Endothelial cell of umbilical vein (primary cell): ENCODE results near the gene S1PR4. TPM values are rescaled to one million over a fixed set of nuclear protein-coding genes. Genes with fewer than 3 reads are reported as not detected.

Experiments used
- BruUV-seq: library from RNA; stranded (reverse); fragments of 400-500 nt; replicated peaks from 2 replicates; lab custom pipeline; 2021; lab: Mats Ljungman, UMichigan
- CTCF ChIA-PET: fragments of 300-600, 350-600 bp; sonication (Branson Sonifier 250); formaldehyde crosslinking; loops from one replicate; lab custom pipeline; 2021; ENCODE audit warnings: antibody characterized with exemption, inconsistent platforms; lab: Charles Lee
- POLR2A ChIA-PET: fragments of 300-600, 350-600 bp; sonication (Branson Sonifier 250); formaldehyde crosslinking; loops from one replicate; lab custom pipeline; 2021; ENCODE audit warnings: antibody characterized with exemption, inconsistent platforms; lab: Charles Lee
- DNase-seq: peaks from one replicate; pipeline ENCODE4 v3.0.0-alpha.2; 2011; ENCODE audit warnings: low read depth, low spot score
- FAIRE-seq: peaks from 2 replicates; lab custom pipeline; 2011; peaks lifted over from hg19 to GRCh38; lab: Jason Lieb, UNC
- H2AFZ ChIP-seq: 2 replicates; pipeline ENCODE4 v1.6.0; 2012; ENCODE audit warnings: low read depth, low read length, control low read depth, inconsistent platforms
- H3K27ac ChIP-seq: 2 replicates; pipeline ENCODE4 v1.5.1; 2011; ENCODE audit warnings: low read depth, mild to moderate bottlenecking, control low read depth, low read length, moderate library complexity; ENCODE audit not compliant: insufficient read depth
- H3K27me3 ChIP-seq, 2 experiments: 2 replicates each; pipeline versions ENCODE4 v1.6.0 to v1.6.1; 2011; ENCODE audit warnings: low read length in 2 of 2, mixed read lengths in 1 of 2; ENCODE audit not compliant: control insufficient read depth in 2 of 2, insufficient read depth in 2 of 2
- H3K36me3 ChIP-seq, 2 experiments: 2 replicates in 1 of 2; 3 replicates in 1 of 2; pipeline ENCODE4 v1.5.1; 2011; ENCODE audit warnings: low read length in 2 of 2, mild to moderate bottlenecking in 1 of 2, moderate library complexity in 1 of 2; ENCODE audit not compliant: control insufficient read depth in 2 of 2, insufficient read depth in 2 of 2; ENCODE audit errors: extremely low read depth in 1 of 2
- H3K4me1 ChIP-seq: 3 replicates; pipeline ENCODE4 v1.5.1; 2011; ENCODE audit warnings: mild to moderate bottlenecking, low read length; ENCODE audit not compliant: control insufficient read depth, insufficient read depth; ENCODE audit errors: extremely low read depth
- H3K4me2 ChIP-seq: 2 replicates; pipeline ENCODE4 v1.6.1; 2011; ENCODE audit warnings: low read length, control low read depth, mixed read lengths; ENCODE audit not compliant: insufficient read depth
- H3K4me3 ChIP-seq, 3 experiments: fragments of 200-600 bp in 1 of 3; sonication (generic), shearing (Covaris generic) in 1 of 3; replicated peaks in 1 of 3; 2 replicates each; pipeline ENCODE4 v1.5.1; 2011 to 2016; ENCODE audit warnings: control low read depth in 3 of 3, low read length in 3 of 3, mild to moderate bottlenecking in 2 of 3, inconsistent platforms in 1 of 3, low read depth in 1 of 3, moderate library complexity in 1 of 3; ENCODE audit not compliant: insufficient read depth in 1 of 3
- H3K79me2 ChIP-seq: 2 replicates; pipeline ENCODE4 v1.6.0; 2012; ENCODE audit warnings: low read length, inconsistent platforms; ENCODE audit not compliant: control insufficient read depth, insufficient read depth
- H3K9ac ChIP-seq: replicated peaks from 2 replicates; pipeline ENCODE3; 2011; ENCODE audit warnings: low read length, control low read depth; ENCODE audit not compliant: insufficient read depth; ENCODE audit errors: extremely low read depth
- H3K9me1 ChIP-seq: replicated peaks from 3 replicates; pipeline ENCODE4 v1.6.0; 2011; ENCODE audit warnings: mild to moderate bottlenecking, low read length; ENCODE audit not compliant: control insufficient read depth, insufficient read depth; ENCODE audit errors: extremely low read depth
- H3K9me3 ChIP-seq: replicated peaks from 2 replicates; pipeline ENCODE4 v1.5.1; 2012; ENCODE audit warnings: low read length, inconsistent platforms; ENCODE audit not compliant: control insufficient read depth, insufficient read depth
- H4K20me1 ChIP-seq: replicated peaks from 2 replicates; pipeline ENCODE3; 2011; ENCODE audit warnings: mild to moderate bottlenecking, low read length; ENCODE audit not compliant: control insufficient read depth, insufficient read depth; ENCODE audit errors: extremely low read depth
- EZH2 ChIP-seq: IDR thresholded peaks from 2 replicates; pipeline ENCODE4 v1.6.1; 2012; ENCODE audit warnings: borderline replicate concordance, low read depth, mild to moderate bottlenecking, moderate library complexity, low read length, inconsistent platforms; ENCODE audit not compliant: severe bottlenecking
- GATA2 ChIP-seq: IDR thresholded peaks from 2 replicates; pipeline ENCODE4 v1.7.0; 2011; ENCODE audit warnings: low read depth, mild to moderate bottlenecking, moderate library complexity, mixed read lengths, low read length; ENCODE audit not compliant: insufficient read length, insufficient read depth
- MAX ChIP-seq: IDR thresholded peaks from 2 replicates; pipeline ENCODE4 v1.6.1; 2011; ENCODE audit not compliant: insufficient read depth, insufficient read length
- MYC ChIP-seq: IDR thresholded peaks from one replicate; pipeline ENCODE4 v1.6.1; 2011; ENCODE audit warnings: mild to moderate bottlenecking, low read depth, low read length
- dilution Hi-C: fragments of 300-500 bp; cut with MboI; formaldehyde crosslinking; loops from one replicate; pipeline ENCODE4 v1.15.0; 2019; ENCODE audit warnings: low sequenced_read_pairs; ENCODE audit not compliant: extremely low pct_ligation_motif_present
- intact Hi-C: fragments of 100-400 bp; cut with micrococcal nuclease; formaldehyde crosslinking; loops from one replicate; pipeline ENCODE4 v1.10.0; 2022
- polyA plus RNA-seq, 4 experiments: library from polyadenylated mRNA; depleted of rRNA in 3 of 4; stranded (reverse) in 3 of 4; unstranded in 1 of 4; fragments of >200 nt; gene quantifications; 2 replicates each; pipeline versions ENCODE4 v1.2.1 to v1.2.3, GENCODE V29; 2011 to 2012; ENCODE audit warnings: missing spikeins in 1 of 4
- total RNA-seq: library from RNA; stranded (reverse); gene quantifications from 2 replicates; pipeline ENCODE4 v1.2.3, GENCODE V29; 2021
- TF ChIP-seq, protein P1 (sequence below), 2 donors: IDR thresholded peaks; 1 replicate in 1 of 2; 2 replicates in 1 of 2; pipeline ENCODE4 v1.5.1; 2011; ENCODE audit warnings: low read length in 2 of 2, mild to moderate bottlenecking in 2 of 2, moderate library complexity in 2 of 2, control low read depth in 1 of 2, inconsistent platforms in 1 of 2, low read depth in 1 of 2; ENCODE audit not compliant: insufficient read depth in 1 of 2; ENCODE audit errors: extremely low read depth in 1 of 2

Gene S1PR4
- total and polyA plus RNA-seq, 2 donors (not counting 3 experiments of a cell fraction or from before 2014, with no cell fraction given) = 1.7 to 2.5 TPM

DNA sequence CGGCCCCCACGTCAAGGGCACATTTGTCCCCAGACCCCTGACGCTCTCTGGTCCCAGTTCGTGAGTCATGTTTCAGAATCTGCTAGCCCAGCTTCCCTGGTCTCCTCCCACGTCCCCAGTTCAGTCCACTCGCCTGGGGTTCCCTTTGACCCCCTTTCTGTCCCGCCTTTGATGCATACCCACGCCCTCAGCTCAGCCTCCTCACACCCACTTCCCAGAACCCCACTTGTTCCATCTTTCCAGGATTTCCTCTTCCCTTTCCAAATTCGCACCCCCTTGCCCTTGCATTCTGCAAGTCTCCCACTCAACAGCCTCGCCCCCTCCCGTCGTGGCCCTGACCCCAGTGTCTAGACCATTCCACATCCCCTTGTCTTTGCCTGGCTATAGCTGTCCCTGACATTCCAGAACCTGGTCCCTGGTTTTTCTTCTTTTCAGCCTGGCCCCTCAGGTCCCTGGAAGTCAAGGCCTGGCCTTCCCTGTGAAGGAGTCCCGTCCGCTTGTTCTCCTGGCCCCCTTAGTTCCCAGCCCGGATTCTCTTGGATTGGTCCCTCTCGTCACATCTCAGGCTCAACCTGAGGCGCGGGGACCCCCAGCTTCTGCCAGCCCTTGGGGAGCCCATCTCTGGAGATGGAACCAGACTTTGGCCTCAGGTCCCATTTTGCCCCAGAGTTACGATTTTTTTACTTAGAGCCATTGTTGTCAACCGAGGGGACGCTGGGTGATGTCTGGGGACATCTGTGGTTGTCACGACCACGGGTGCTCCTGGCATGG lies 8.5 kb downstream of the S1PR4 start:
- no peak for TF ChIP-seq EZH2
- TF ChIP-seq MYC = no peak
- TF ChIP-seq GATA2 = no peak
- no peak for TF ChIP-seq MAX
- TF ChIP-seq, protein P1, sequence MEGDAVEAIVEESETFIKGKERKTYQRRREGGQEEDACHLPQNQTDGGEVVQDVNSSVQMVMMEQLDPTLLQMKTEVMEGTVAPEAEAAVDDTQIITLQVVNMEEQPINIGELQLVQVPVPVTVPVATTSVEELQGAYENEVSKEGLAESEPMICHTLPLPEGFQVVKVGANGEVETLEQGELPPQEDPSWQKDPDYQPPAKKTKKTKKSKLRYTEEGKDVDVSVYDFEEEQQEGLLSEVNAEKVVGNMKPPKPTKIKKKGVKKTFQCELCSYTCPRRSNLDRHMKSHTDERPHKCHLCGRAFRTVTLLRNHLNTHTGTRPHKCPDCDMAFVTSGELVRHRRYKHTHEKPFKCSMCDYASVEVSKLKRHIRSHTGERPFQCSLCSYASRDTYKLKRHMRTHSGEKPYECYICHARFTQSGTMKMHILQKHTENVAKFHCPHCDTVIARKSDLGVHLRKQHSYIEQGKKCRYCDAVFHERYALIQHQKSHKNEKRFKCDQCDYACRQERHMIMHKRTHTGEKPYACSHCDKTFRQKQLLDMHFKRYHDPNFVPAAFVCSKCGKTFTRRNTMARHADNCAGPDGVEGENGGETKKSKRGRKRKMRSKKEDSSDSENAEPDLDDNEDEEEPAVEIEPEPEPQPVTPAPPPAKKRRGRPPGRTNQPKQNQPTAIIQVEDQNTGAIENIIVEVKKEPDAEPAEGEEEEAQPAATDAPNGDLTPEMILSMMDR (IDR thresholded peaks at IDR 0.05; ENCODE audit: extremely low read depth in 1 of 2, insufficient read depth in 1 of 2, low read depth in 1 of 2, low read length in 2 of 2) = no peak
- FAIRE-seq (no peak), DNase-seq (no peak)
- POLR2A ChIA-PET = no interaction called here
- peaks cover 12% of the 10 kb centered on the region for H3K4me1 ChIP-seq
- peaks cover 57% of the 10 kb centered on the region for H3K79me2 ChIP-seq
- peak overlapping the region; percentile 62 to 82 (median 72) for H3K4me3 ChIP-seq
- H3K4me2 ChIP-seq = peak overlapping the region; percentile 65
- dilution Hi-C loops = no loop called here
- CTCF ChIA-PET = interaction anchor here (1.0 to 2.0 kb wide), 2 partner anchors 25 to 58 kb away, joined by 4 to 7 read pairs; no protein-coding TSS in a partner anchor
- H3K9me1 ChIP-seq = no peaks in the 10 kb centered on the region
- no peak overlapping the region for H3K27ac ChIP-seq
- no peaks in the 10 kb centered on the region for H3K27me3 ChIP-seq
- H3K9me3 ChIP-seq = no peaks in the 10 kb centered on the region
- TSS peak; percentile 19 for BruUV-seq
- no peaks in the 10 kb centered on the region for H3K36me3 ChIP-seq
- H2AFZ ChIP-seq = no peak overlapping the region
- H4K20me1 ChIP-seq = no peaks in the 10 kb centered on the region
- intact Hi-C loops = no loop called here
- H3K9ac ChIP-seq = peak overlapping the region; percentile 75
